Glomerular endothelial cell (primary cell): ENCODE measurements around the gene C10orf88. TPM values are rescaled to one million over a fixed set of nuclear protein-coding genes. Genes with fewer than 3 reads are reported as not detected.

Experiments
- total RNA-seq: library from RNA; depleted of rRNA; stranded (reverse); fragments of >200 nt; gene quantifications from 2 replicates; pipeline ENCODE4 v1.2.3, GENCODE V29; 2015

C10orf88 gene
- total RNA-seq, 1 donor from 2014 or later, result 9.6 TPM

Other genes starting within 250 kb of the C10orf88 start
- 0.35 and 1.4 TPM in 2 replicates for gene CUZD1, start 108.4 kb downstream of the C10orf88 start, total RNA-seq
- gene FAM24B, start 74.6 kb downstream of the C10orf88 start, total RNA-seq, result 3.8 and 4.7 TPM in 2 replicates
- not detected in 2 replicates for gene FAM24A, start 43.6 kb downstream of the C10orf88 start, total RNA-seq
- gene PSTK, start 26.2 kb upstream of the C10orf88 start, total RNA-seq, result 1.6 and 5.0 TPM in 2 replicates
- gene IKZF5, start 54.6 kb upstream of the C10orf88 start, total RNA-seq, result 3.1 and 9.0 TPM in 2 replicates
- gene ACADSB, start 54.8 kb upstream of the C10orf88 start, total RNA-seq, result 4.4 and 4.7 TPM in 2 replicates
- gene HMX3, start 181.7 kb upstream of the C10orf88 start, total RNA-seq, result not detected in 2 replicates
- not detected in 2 replicates for gene HMX2, start 193.9 kb upstream of the C10orf88 start, total RNA-seq
- 100 and 132 TPM in 2 replicates for gene BUB3, start 200.2 kb upstream of the C10orf88 start, total RNA-seq